ENCODE data around the gene LRRC18.

Gene LRRC18

DNA sequence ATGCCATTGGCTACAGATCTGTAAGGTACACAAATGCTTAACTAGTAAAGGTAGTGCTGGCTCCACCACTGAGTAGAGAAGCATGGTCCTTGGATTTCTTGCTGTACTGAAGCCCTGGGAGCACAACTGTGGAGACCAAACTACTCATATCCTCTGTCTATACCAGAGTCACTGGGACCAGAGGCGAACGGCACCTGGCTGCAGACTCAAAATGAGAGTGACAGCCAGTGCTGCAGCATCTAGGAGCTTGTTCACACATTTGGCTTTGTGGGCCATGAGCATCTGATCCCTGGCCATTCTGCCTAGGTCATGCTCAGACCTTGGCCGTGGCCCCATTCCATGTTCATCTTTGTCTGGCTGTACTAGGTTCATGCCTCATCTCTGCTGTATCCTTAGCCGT, 31.9 kb downstream of the LRRC18 start:
- no peak for DNase-seq (ENCODE audit: low spot score)

DNA sequence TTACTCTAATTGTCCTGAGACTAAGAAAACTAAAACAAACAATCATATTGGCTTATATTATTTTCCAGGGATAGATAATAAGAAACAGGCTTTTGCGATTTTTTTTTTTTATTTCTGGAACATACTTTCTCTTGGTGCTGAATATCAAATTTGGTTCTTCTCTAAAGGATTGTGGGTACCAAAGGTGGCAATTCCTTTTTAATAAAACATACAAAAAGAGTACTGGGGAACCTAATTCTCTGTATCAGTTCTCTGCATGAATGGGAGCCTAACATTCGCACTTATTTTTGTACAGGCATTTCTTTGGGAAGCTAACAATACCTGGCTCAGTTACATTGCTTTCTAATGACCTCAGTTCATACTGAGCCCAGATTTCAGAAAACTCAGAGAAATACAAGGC, 32.8 kb downstream of the LRRC18 start:
- DNase-seq (ENCODE audit: low spot score): no peak

DNA sequence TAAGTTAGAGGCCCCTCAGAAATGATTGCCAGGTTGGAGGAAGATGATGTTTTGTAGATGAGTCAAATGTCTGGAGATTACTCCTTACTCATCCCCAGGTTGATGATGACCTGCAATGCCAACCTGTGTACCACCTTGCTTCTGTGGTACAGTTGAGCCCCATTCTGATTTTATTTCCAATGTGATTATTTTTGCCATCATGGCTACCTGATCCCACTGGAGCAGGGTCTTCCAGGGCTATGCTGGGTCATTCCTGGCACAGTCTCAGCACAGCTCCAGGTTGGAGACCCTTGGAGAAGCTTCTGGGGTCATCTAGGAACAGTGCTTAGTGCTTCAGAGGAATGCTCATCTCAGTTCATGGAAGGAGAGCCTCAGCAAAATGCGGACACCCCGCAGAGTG, 34.3 kb downstream of the LRRC18 start:
- DNase-seq (ENCODE audit: low spot score): no peak

DNA sequence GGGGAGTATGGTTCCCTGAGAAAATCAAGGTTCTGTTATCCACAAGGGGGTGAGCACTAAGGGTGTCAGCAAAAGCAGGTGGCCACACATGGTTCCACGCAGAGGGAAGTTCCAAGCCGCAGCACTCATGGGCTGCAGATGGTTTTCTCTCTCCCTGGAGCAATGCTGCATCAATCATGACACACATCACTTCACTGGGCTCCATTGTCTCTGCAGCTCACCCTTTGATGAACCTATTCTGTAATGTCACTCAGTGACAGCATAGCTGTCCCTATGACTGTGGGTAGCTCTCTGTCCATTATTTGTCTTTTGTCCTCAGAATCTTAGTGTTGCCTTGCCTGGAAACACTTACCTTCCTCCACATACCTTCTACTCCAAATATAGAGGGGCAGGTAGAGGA, 34.8 kb downstream of the LRRC18 start:
- no peak for DNase-seq (ENCODE audit: low spot score)

- DNase-seq (ENCODE audit: low spot score): no peak
Measured at GRCh38 chr10:48903151-48903550, 36.5 kb downstream of the LRRC18 start.

DNA sequence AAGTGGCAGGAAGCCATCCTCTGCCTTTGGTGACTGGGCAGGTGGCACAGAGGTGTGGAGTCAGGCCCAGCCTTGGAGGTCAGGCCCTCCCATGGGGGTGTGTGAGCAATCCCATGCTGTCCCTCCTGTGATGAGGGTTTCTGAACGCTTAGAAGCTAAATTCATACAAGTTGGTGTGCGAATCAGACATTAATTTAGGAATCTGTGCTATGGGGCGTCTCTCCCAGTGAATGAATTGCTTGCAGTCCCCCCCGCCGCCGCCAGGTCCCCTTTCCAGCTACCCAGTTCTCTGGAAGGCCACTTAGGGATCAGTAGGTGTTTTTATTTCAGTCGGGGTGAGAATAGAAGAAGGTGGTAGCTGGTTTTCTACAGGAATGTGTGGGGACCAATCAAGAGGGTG, 37.5 kb downstream of the LRRC18 start:
- DNase-seq (ENCODE audit: low spot score): no peak

DNA sequence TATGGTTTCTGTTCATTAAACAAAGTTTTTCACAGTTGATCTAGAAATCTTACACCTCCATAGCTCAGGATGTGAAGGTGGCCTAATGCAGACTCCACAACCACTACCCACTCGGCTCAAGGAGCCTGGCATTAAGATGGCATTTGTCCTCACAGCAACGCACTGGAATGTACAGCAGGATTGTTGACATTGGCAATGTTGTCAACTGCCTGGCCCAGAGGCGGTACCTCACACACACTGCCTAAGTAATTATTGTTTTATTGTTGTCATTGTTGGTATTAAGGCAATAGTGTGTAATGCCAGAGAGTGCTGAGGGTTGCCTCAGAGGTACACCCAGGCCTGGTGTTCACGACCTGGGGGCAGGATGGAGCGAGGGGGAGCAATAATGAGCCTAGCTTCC, 38.3 kb downstream of the LRRC18 start:
- no peak for DNase-seq (ENCODE audit: low spot score)

DNA sequence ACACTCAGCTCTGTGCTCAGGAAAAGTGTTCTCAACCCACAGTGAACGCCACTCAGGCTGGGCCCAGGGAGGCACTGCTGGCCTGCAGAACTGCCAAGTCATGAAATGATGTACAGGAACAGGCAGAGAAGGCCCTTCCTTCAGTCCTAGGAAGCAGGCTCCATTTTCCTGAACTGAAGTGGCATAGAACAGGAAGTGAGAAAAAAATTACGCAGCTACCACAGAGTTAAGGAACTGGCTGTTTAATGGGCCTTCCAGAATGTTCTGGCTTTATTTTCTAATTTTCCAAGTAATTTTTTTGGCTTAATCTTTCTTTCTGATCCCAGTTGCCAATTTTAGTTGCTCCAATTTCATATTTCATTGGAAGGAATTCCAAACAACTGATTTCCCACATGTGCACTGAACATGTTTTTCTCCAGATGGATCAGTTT, 39.3 kb downstream of the LRRC18 start:
- DNase-seq (ENCODE audit: low spot score): no peak

- no peak for DNase-seq (ENCODE audit: low spot score)
Measured at GRCh38 chr10:48899781-48900180, 39.9 kb downstream of the LRRC18 start.

GRCh38 chr10:48898426-48898825, 41.2 kb downstream of the LRRC18 start:
- DNase-seq (ENCODE audit: low spot score): no peak

DNA sequence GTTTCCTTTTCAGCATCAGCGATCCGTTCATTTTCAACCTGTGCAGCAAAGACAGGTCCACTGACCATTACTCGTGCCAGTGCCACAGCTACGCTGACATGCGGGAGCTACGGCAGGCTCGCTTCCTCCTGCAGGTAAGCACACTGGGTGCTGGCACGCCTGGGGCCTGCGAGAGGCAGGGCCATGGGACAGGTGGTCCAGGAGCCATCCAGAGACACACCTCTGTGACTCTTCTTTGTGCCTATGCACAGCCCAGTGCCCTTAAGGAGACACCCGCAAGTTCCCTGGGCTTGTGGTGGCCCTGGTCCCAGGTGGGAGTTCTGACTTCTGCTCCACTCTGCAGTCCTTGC, 42.2 kb downstream of the LRRC18 start:
- no peak for DNase-seq (ENCODE audit: low spot score)

- no peak for DNase-seq (ENCODE audit: low spot score)
Measured at GRCh38 chr10:48896756-48897440, 42.7 kb downstream of the LRRC18 start.

GRCh38 chr10:48895803-48896195, 43.8 kb downstream of the LRRC18 start:
- DNase-seq (ENCODE audit: low spot score): no peak

- no peak for DNase-seq (ENCODE audit: low spot score)
Measured at GRCh38 chr10:48894911-48895802, 44.5 kb downstream of the LRRC18 start.

DNA sequence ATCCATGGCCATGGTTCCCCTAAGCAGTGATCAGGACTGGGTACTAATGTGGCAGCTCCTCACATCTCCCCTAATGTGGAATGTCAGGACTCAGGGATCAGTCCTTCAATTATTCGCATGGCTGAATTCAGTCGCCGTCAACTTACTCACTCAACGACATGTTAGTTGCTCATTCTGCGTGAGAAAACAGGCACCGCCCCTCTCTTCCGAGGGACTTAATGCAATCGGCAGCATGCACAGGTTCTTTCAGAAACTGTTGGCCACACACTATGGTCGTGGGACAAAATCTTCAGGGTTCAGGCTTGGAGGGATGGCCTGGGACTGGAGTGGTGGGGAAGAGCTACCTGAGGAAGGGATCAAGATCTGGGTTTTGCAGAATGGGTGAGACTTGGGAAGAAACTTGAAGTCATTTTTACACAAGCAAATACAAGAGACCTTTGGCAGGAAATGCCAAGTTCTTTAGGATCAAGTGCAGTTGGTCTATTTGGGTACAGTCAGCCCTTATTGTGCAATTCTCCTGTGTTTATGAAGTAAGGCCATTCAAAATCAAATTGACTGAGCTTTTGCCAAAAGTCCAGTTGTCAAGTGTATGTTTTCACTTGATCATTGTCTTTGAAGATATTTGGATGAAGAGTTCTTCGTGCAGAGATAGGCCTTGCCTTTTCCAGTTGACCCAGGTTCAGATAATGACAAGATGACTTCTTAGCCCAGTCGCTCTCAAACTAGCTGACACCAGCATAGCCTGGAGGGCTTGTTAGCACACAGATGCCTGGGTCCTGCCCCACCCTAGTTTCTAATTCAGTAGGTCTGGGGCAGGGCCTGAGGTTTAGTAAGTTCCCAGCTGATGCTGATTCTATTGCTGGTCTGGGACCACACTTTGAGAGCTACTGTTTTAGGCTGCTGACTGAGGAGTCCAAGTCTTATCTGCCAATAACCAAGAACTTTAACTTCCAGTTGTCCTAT, 48.5 kb downstream of the LRRC18 start:
- no peak for DNase-seq (ENCODE audit: low spot score)

GRCh38 chr10:48887982-48888381, 51.7 kb downstream of the LRRC18 start:
- no peak for DNase-seq (ENCODE audit: low spot score)

- peak; percentile 7 for DNase-seq (ENCODE audit: low spot score)
Measured at GRCh38 chr10:48885376-48885775, 54.3 kb downstream of the LRRC18 start.

DNA sequence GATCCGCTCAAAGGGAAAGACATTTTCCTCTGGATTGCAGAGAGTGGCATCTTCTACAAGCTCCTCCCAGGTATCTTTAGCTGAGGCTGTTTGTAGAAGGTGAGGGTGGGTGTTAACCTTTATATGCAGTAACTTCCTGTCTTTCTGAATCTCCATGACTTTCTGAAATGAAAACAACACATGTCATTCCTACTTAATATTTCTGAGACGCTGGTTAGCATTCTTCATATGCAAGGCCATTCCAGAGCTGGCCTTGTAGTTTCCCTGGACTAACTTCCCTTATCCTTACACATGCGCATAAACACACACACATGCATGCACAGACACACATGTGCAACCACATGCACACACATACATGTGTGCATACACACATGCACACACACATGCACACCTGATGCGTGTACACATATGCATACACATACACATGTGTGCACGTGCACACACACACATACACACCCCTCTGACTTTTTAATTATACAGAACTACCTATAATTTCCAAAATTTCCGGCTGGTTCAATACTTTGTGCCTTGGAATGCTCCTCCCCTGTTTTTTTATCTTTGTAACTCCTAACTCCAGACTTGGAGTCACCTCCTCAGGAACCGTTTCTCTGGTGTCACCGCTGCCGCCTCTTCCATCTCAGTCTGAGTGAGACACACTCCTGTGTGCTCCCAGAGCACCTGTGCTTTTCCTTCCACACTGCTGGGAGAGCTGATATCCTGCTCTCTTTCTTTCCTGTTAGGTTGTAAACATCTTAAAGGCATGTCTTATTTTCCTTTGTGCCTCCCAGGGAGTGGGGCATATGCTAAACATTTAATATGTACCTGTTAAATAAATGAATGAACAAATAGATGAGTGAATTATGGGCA, 55.2 kb downstream of the LRRC18 start:
- DNase-seq (ENCODE audit: low spot score): no peak

GRCh38 chr10:48883701-48884100, 55.9 kb downstream of the LRRC18 start:
- DNase-seq (ENCODE audit: low spot score): no peak

GRCh38 chr10:48882881-48883280, 56.8 kb downstream of the LRRC18 start:
- no peak for DNase-seq (ENCODE audit: low spot score)

GRCh38 chr10:48881937-48882336, 57.7 kb downstream of the LRRC18 start:
- no peak for DNase-seq (ENCODE audit: low spot score)
